ENCODE data around the gene ANKLE1.

- TF ChIP-seq POLR2AphosphoS5 (IDR thresholded peaks at IDR 0.05; ENCODE audit: low read depth, low read length) (no peak), SIN3A (IDR thresholded peaks at IDR 0.05; ENCODE audit: borderline replicate concordance, insufficient read depth, low read length) (no peak)
These were observed 49.4 kb downstream of the ANKLE1 start for GRCh38 chr19:17331045-17331558.
